ENCODE data around the gene COCH.

- TF ChIP-seq, protein P1, sequence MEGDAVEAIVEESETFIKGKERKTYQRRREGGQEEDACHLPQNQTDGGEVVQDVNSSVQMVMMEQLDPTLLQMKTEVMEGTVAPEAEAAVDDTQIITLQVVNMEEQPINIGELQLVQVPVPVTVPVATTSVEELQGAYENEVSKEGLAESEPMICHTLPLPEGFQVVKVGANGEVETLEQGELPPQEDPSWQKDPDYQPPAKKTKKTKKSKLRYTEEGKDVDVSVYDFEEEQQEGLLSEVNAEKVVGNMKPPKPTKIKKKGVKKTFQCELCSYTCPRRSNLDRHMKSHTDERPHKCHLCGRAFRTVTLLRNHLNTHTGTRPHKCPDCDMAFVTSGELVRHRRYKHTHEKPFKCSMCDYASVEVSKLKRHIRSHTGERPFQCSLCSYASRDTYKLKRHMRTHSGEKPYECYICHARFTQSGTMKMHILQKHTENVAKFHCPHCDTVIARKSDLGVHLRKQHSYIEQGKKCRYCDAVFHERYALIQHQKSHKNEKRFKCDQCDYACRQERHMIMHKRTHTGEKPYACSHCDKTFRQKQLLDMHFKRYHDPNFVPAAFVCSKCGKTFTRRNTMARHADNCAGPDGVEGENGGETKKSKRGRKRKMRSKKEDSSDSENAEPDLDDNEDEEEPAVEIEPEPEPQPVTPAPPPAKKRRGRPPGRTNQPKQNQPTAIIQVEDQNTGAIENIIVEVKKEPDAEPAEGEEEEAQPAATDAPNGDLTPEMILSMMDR (IDR thresholded peaks at IDR 0.05): no peak
- TF ChIP-seq POLR2A (IDR thresholded peaks at IDR 0.05): no peak
These were observed 40.0 kb upstream of the COCH start for GRCh38 chr14:30834353-30834752.

All from body of pancreas (tissue), 4 donors.